K562 (cell line): Measurements from ENCODE around the gene OR1N2. TPM values are rescaled to one million over a fixed set of nuclear protein-coding genes. Genes with fewer than 3 reads are reported as not detected.

Source experiments
- polyA plus RNA-seq, 8 experiments: library from polyadenylated mRNA; depleted of rRNA in 4 of 8; stranded (reverse) in 5 of 8; unstranded in 3 of 8; fragments of >200 nt; fragmentation: Nextera tagmentation in 2 of 8; fragmentation: Illumina TruSeq in 1 of 8; extraction: Ambion mirVana in 2 of 8; extraction: Trizol in 1 of 8; gene quantifications; 2 replicates each; pipeline versions ENCODE4 v1.2.1 to v1.2.3, GENCODE V29; 2011 to 2014; ENCODE audit warnings: inconsistent platforms in 1 of 8, missing spikeins in 1 of 8
- total RNA-seq, 7 experiments: library from RNA; depleted of rRNA in 6 of 7; stranded (reverse); fragments of >200 nt in 6 of 7; fragmentation: Illumina TruSeq in 2 of 7; extraction: Trizol in 2 of 7; gene quantifications; 2 replicates each; pipeline versions ENCODE4 v1.2.1 to v1.2.3, GENCODE V29; 2011 to 2021; ENCODE audit warnings: low replicate concordance in 1 of 7

Gene OR1N2
- total and polyA plus RNA-seq, 9 of the 15 experiments (the other 6 are each of a cell fraction or from before 2014, with no cell fraction given) = not detected

Other genes starting within 250 kb of the OR1N2 start
Only the 7 nearest of the 14 such genes appear.
- gene OR1J1, start 75.2 kb upstream of the OR1N2 start, total RNA-seq (2014; rRNA removed) = not detected in 2 replicates
- not detected in 2 replicates for gene OR1J1, start 75.2 kb upstream of the OR1N2 start, total RNA-seq (2014; rRNA removed; fragmentation: Illumina TruSeq; extraction: Trizol)
- gene OR1J1, start 75.2 kb upstream of the OR1N2 start, total RNA-seq (2015; rRNA removed; fragmentation: Illumina TruSeq; extraction: Trizol) = not detected in 2 replicates
- not detected in 2 replicates for gene OR1J1, start 75.2 kb upstream of the OR1N2 start, total RNA-seq (2021)
- not detected in 2 replicates for gene OR1J1, start 75.2 kb upstream of the OR1N2 start, polyA plus RNA-seq (2011; rRNA removed)
- not detected in 2 replicates for gene OR1J1, start 75.2 kb upstream of the OR1N2 start, polyA plus RNA-seq (2014; fragmentation: Illumina TruSeq; extraction: Trizol)
- gene OR1J1, start 75.2 kb upstream of the OR1N2 start, polyA plus RNA-seq (2014; fragmentation: Nextera tagmentation; extraction: Ambion mirVana) = not detected
- not detected in 2 replicates for gene OR1J1, start 75.2 kb upstream of the OR1N2 start, polyA plus RNA-seq (2014; rRNA removed)
- gene OR1J2, start 42.3 kb upstream of the OR1N2 start, total RNA-seq (2014; rRNA removed) = not detected in 2 replicates
- gene OR1J2, start 42.3 kb upstream of the OR1N2 start, total RNA-seq (2014; rRNA removed; fragmentation: Illumina TruSeq; extraction: Trizol) = not detected in 2 replicates
- not detected in 2 replicates for gene OR1J2, start 42.3 kb upstream of the OR1N2 start, total RNA-seq (2015; rRNA removed; fragmentation: Illumina TruSeq; extraction: Trizol)
- gene OR1J2, start 42.3 kb upstream of the OR1N2 start, total RNA-seq (2021) = not detected in 2 replicates
- not detected in 2 replicates for gene OR1J2, start 42.3 kb upstream of the OR1N2 start, polyA plus RNA-seq (2011; rRNA removed)
- gene OR1J2, start 42.3 kb upstream of the OR1N2 start, polyA plus RNA-seq (2014; fragmentation: Illumina TruSeq; extraction: Trizol) = not detected in 2 replicates
- gene OR1J2, start 42.3 kb upstream of the OR1N2 start, polyA plus RNA-seq (2014; fragmentation: Nextera tagmentation; extraction: Ambion mirVana) = not detected
- gene OR1J2, start 42.3 kb upstream of the OR1N2 start, polyA plus RNA-seq (2014; rRNA removed) = not detected in 2 replicates
- not detected in 2 replicates for gene OR1J4, start 34.0 kb upstream of the OR1N2 start, total RNA-seq (2014; rRNA removed)
- not detected in 2 replicates for gene OR1J4, start 34.0 kb upstream of the OR1N2 start, total RNA-seq (2014; rRNA removed; fragmentation: Illumina TruSeq; extraction: Trizol)
- gene OR1J4, start 34.0 kb upstream of the OR1N2 start, total RNA-seq (2015; rRNA removed; fragmentation: Illumina TruSeq; extraction: Trizol) = not detected in 2 replicates
- not detected in 2 replicates for gene OR1J4, start 34.0 kb upstream of the OR1N2 start, total RNA-seq (2021)
- not detected in 2 replicates for gene OR1J4, start 34.0 kb upstream of the OR1N2 start, polyA plus RNA-seq (2011; rRNA removed)
- not detected in 2 replicates for gene OR1J4, start 34.0 kb upstream of the OR1N2 start, polyA plus RNA-seq (2014; fragmentation: Illumina TruSeq; extraction: Trizol)
- gene OR1J4, start 34.0 kb upstream of the OR1N2 start, polyA plus RNA-seq (2014; fragmentation: Nextera tagmentation; extraction: Ambion mirVana) = not detected
- not detected in 2 replicates for gene OR1J4, start 34.0 kb upstream of the OR1N2 start, polyA plus RNA-seq (2014; rRNA removed)
- not detected in 2 replicates for gene OR1N1, start 25.8 kb upstream of the OR1N2 start, total RNA-seq (2014; rRNA removed)
- not detected in 2 replicates for gene OR1N1, start 25.8 kb upstream of the OR1N2 start, total RNA-seq (2014; rRNA removed; fragmentation: Illumina TruSeq; extraction: Trizol)
- not detected in 2 replicates for gene OR1N1, start 25.8 kb upstream of the OR1N2 start, total RNA-seq (2015; rRNA removed; fragmentation: Illumina TruSeq; extraction: Trizol)
- gene OR1N1, start 25.8 kb upstream of the OR1N2 start, total RNA-seq (2021) = not detected in 2 replicates
- not detected in 2 replicates for gene OR1N1, start 25.8 kb upstream of the OR1N2 start, polyA plus RNA-seq (2011; rRNA removed)
- not detected in 2 replicates for gene OR1N1, start 25.8 kb upstream of the OR1N2 start, polyA plus RNA-seq (2014; fragmentation: Illumina TruSeq; extraction: Trizol)
- not detected for gene OR1N1, start 25.8 kb upstream of the OR1N2 start, polyA plus RNA-seq (2014; fragmentation: Nextera tagmentation; extraction: Ambion mirVana)
- gene OR1N1, start 25.8 kb upstream of the OR1N2 start, polyA plus RNA-seq (2014; rRNA removed) = not detected in 2 replicates
- not detected in 2 replicates for gene OR1L8, start 30.3 kb downstream of the OR1N2 start, total RNA-seq (2014; rRNA removed)
- gene OR1L8, start 30.3 kb downstream of the OR1N2 start, total RNA-seq (2014; rRNA removed; fragmentation: Illumina TruSeq; extraction: Trizol) = 0.10 TPM in 1 of 2 replicates, not detected in the other
- gene OR1L8, start 30.3 kb downstream of the OR1N2 start, total RNA-seq (2015; rRNA removed; fragmentation: Illumina TruSeq; extraction: Trizol) = not detected in 2 replicates
- gene OR1L8, start 30.3 kb downstream of the OR1N2 start, total RNA-seq (2021) = not detected in 2 replicates
- gene OR1L8, start 30.3 kb downstream of the OR1N2 start, polyA plus RNA-seq (2011; rRNA removed) = not detected in 2 replicates
- 0.06 TPM in 1 of 2 replicates, not detected in the other for gene OR1L8, start 30.3 kb downstream of the OR1N2 start, polyA plus RNA-seq (2014; fragmentation: Illumina TruSeq; extraction: Trizol)
- under 1 TPM in 1 of 2 experiments, not detected in 1; 0.06 TPM for gene OR1L8, start 30.3 kb downstream of the OR1N2 start, polyA plus RNA-seq (2014; fragmentation: Nextera tagmentation; extraction: Ambion mirVana)
- gene OR1L8, start 30.3 kb downstream of the OR1N2 start, polyA plus RNA-seq (2014; rRNA removed) = 0.03 TPM in 1 of 2 replicates, not detected in the other
- not detected in 2 replicates for gene OR1Q1, start 61.6 kb downstream of the OR1N2 start, total RNA-seq (2014; rRNA removed)
- gene OR1Q1, start 61.6 kb downstream of the OR1N2 start, total RNA-seq (2014; rRNA removed; fragmentation: Illumina TruSeq; extraction: Trizol) = not detected in 2 replicates
- gene OR1Q1, start 61.6 kb downstream of the OR1N2 start, total RNA-seq (2015; rRNA removed; fragmentation: Illumina TruSeq; extraction: Trizol) = not detected in 2 replicates
- gene OR1Q1, start 61.6 kb downstream of the OR1N2 start, total RNA-seq (2021) = not detected in 2 replicates
- not detected in 2 replicates for gene OR1Q1, start 61.6 kb downstream of the OR1N2 start, polyA plus RNA-seq (2011; rRNA removed)
- not detected in 2 replicates for gene OR1Q1, start 61.6 kb downstream of the OR1N2 start, polyA plus RNA-seq (2014; fragmentation: Illumina TruSeq; extraction: Trizol)
- gene OR1Q1, start 61.6 kb downstream of the OR1N2 start, polyA plus RNA-seq (2014; fragmentation: Nextera tagmentation; extraction: Ambion mirVana) = not detected
- gene OR1Q1, start 61.6 kb downstream of the OR1N2 start, polyA plus RNA-seq (2014; rRNA removed) = not detected in 2 replicates
- gene OR1B1, start 104.5 kb downstream of the OR1N2 start, total RNA-seq (2014; rRNA removed) = not detected in 2 replicates
- gene OR1B1, start 104.5 kb downstream of the OR1N2 start, total RNA-seq (2014; rRNA removed; fragmentation: Illumina TruSeq; extraction: Trizol) = not detected in 2 replicates
- gene OR1B1, start 104.5 kb downstream of the OR1N2 start, total RNA-seq (2015; rRNA removed; fragmentation: Illumina TruSeq; extraction: Trizol) = not detected in 2 replicates
- not detected in 2 replicates for gene OR1B1, start 104.5 kb downstream of the OR1N2 start, total RNA-seq (2021)
- not detected in 2 replicates for gene OR1B1, start 104.5 kb downstream of the OR1N2 start, polyA plus RNA-seq (2011; rRNA removed)
- gene OR1B1, start 104.5 kb downstream of the OR1N2 start, polyA plus RNA-seq (2014; fragmentation: Illumina TruSeq; extraction: Trizol) = not detected in 2 replicates
- gene OR1B1, start 104.5 kb downstream of the OR1N2 start, polyA plus RNA-seq (2014; fragmentation: Nextera tagmentation; extraction: Ambion mirVana) = not detected
- not detected in 2 replicates for gene OR1B1, start 104.5 kb downstream of the OR1N2 start, polyA plus RNA-seq (2014; rRNA removed)